ENCODE results near the gene SNX20. TPM values are rescaled to one million over a fixed set of nuclear protein-coding genes. Genes with fewer than 3 reads are reported as not detected.
A peak's percentile ranks its signal among the peaks of the same experiment; 100 is the strongest.

SNX20 gene
- total RNA-seq, 1 experiment from 2014 or later, result not detected

DNA sequence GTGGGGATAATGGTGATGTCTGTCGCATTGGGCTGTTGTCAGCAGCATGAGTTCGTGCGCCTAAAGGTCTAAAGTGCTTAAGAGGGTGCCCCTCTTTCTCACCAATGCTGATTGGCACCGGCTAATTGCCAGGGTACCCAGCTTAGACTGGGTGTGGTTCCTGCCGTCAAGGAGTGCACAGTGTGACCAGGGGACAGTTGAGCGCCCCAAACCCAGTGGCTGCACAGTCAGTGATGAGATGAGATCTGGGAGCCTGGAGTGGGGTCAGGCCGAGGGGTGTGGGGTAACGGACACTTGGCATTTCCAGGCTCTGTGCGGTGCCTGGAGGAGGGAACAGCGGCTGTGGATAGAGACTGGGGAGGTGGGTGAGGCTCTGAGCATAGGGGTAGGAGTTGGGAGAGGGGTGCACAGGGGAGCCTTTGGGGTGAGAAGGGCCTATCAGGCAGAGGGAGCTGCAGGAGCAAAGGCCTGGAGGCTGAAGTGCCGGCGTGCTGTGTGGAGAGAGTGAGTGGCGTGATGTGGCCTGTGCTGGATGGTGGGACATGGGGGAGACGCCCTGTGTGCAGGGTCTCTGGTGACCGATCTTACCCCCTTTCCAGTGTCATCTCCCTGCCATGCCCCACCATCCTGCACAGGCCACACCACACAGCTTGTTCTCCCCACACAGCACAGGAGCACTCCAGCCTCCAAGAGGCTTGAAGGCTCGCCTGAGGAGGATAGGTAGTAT is 58.3 kb downstream of the SNX20 start:
- no peak overlapping the region for H3K14ac ChIP-seq (ENCODE audit: insufficient read depth, low read length)
- no peaks in the 10 kb centered on the region for H4K20me1 ChIP-seq (ENCODE audit: control insufficient read depth, insufficient read depth, insufficient read length)
- H2BK15ac ChIP-seq (ENCODE audit: low read depth, low read length), result no peak overlapping the region
- H2AFZ ChIP-seq (ENCODE audit: low read length), result no peak overlapping the region
- H2BK20ac ChIP-seq (ENCODE audit: low read depth, low read length, poor library complexity, severe bottlenecking), result no peak overlapping the region
- H4K8ac ChIP-seq (replicated peaks; ENCODE audit: insufficient read length, low read depth, low read length), result no peak overlapping the region
- peaks cover 2% of the 10 kb centered on the region for H3K27me3 Mint-ChIP-seq (ENCODE audit: low read depth)
- no peak overlapping the region for H3K4ac ChIP-seq (ENCODE audit: low read depth, low read length)
- H3K79me1 ChIP-seq (ENCODE audit: insufficient read depth, low read depth, low read length, poor library complexity, severe bottlenecking), result no peaks in the 10 kb centered on the region
- no CpG with 5 or more reads among the region's 16 CpGs for WGBS (ENCODE audit: extremely low coverage, insufficient read length, low lambda C conversion rate)
- H2BK12ac ChIP-seq (ENCODE audit: insufficient read length, low read depth, low read length), result no peak overlapping the region
- no peak for DNase-seq
- TF ChIP-seq, protein P1, sequence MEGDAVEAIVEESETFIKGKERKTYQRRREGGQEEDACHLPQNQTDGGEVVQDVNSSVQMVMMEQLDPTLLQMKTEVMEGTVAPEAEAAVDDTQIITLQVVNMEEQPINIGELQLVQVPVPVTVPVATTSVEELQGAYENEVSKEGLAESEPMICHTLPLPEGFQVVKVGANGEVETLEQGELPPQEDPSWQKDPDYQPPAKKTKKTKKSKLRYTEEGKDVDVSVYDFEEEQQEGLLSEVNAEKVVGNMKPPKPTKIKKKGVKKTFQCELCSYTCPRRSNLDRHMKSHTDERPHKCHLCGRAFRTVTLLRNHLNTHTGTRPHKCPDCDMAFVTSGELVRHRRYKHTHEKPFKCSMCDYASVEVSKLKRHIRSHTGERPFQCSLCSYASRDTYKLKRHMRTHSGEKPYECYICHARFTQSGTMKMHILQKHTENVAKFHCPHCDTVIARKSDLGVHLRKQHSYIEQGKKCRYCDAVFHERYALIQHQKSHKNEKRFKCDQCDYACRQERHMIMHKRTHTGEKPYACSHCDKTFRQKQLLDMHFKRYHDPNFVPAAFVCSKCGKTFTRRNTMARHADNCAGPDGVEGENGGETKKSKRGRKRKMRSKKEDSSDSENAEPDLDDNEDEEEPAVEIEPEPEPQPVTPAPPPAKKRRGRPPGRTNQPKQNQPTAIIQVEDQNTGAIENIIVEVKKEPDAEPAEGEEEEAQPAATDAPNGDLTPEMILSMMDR (conservative IDR thresholded peaks at IDR 0.05), result no peak
- H3K4me3 Mint-ChIP-seq, result no peak overlapping the region
- H3K4me2 ChIP-seq (ENCODE audit: insufficient read depth, insufficient read length, low read length), result no peak overlapping the region
- H4K5ac ChIP-seq (ENCODE audit: insufficient read length, low read depth, low read length), result no peak overlapping the region
- no peaks in the 10 kb centered on the region for H3K9me3 Mint-ChIP-seq
- H2BK5ac ChIP-seq (ENCODE audit: insufficient read length, low read length), result no peak overlapping the region
- H3K9ac ChIP-seq (ENCODE audit: extremely low read depth, insufficient read length, low read length), result no peak overlapping the region
- no peaks in the 10 kb centered on the region for H3K36me3 Mint-ChIP-seq (ENCODE audit: insufficient read depth in 1 of 3, low read depth in 3 of 3)
- peak overlapping the region in 2 of 3 experiments; percentile 25 to 44; a peak in 3 of 7 replicates for H3K27ac Mint-ChIP-seq
- H4K91ac ChIP-seq (ENCODE audit: insufficient read length, low read depth, low read length), result no peak overlapping the region
- H3T11ph ChIP-seq (ENCODE audit: low read length), result no peak overlapping the region
- no peak overlapping the region for H2BK120ac ChIP-seq (ENCODE audit: low read depth, low read length, poor library complexity, severe bottlenecking)
- H3K27ac ChIP-seq (ENCODE audit: insufficient read length, low read depth, low read length), result no peak overlapping the region
- H3K56ac ChIP-seq (ENCODE audit: insufficient read length, low read depth, low read length), result no peak overlapping the region
- H3K23me2 ChIP-seq (ENCODE audit: insufficient read length, low read depth, low read length, poor library complexity, severe bottlenecking), result peaks cover 3% of the 10 kb centered on the region
- no peak overlapping the region for H3K18ac ChIP-seq (ENCODE audit: insufficient read length, low read depth, low read length)
- peaks cover under 1 to 8% of the 10 kb centered on the region in 2 experiments; a peak in 3 of 4 replicates for H3K4me1 Mint-ChIP-seq
- no peaks in the 10 kb centered on the region for H3K9me3 ChIP-seq (ENCODE audit: control insufficient read depth, low read depth, low read length)
- H3K4me1 ChIP-seq (ENCODE audit: insufficient read depth, low read length), result no peaks in the 10 kb centered on the region
- no peak overlapping the region for H3K23ac ChIP-seq (ENCODE audit: insufficient read length, low read depth, low read length)
- H2AK5ac ChIP-seq (ENCODE audit: insufficient read length, low read length), result no peak overlapping the region
- no peaks in the 10 kb centered on the region for H3K79me2 ChIP-seq (ENCODE audit: insufficient read depth, low read length)
- H3K27me3 ChIP-seq (ENCODE audit: insufficient read depth, low read length), result no peaks in the 10 kb centered on the region

Data from H9 (cell line).